ENCODE measurements around the gene PRDM15. TPM values are rescaled to one million over a fixed set of nuclear protein-coding genes. Genes with fewer than 3 reads are reported as not detected.

Gene PRDM15
- total RNA-seq, 1 experiment from 2014 or later: 11.2 TPM

DNA sequence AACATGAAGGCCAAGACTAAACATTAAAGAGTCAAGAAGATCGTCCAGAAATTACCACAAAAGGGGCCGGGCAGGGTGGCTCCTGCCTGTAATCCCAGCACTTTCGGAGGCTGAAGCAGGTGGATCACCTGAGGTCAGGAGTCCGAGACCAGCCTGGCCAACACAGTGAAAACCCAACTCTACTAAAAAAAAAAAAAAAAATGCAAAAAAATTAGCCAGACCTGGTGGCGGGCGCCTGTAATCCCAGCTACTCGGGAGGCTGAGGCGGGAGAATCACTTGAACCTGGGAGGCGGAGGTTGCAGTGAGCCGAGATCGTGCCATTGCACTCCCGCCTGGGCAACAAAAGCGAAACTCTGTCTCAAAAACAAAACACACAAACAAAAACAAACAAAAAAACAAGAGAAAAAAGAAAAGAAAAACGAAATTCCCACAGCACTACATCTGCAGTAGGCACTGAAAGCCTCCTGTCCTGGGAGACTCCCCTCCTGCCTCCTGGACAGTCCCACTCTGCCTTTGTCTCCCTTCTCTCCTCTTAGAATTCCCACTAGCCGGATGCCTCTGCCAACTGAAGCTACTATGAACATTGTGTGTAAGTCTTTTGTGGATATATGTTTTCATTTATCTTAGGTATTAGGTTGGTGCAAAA, 94.6 kb downstream of the PRDM15 start:
- no peaks in the 10 kb centered on the region for H3K27me3 ChIP-seq (ENCODE audit: control insufficient read depth, insufficient read depth, low read length)
- ChIA-PET CTCF (interaction anchor here (0.7 kb wide), 1 partner anchor 262 kb away, joined by 3 read pairs; no protein-coding TSS in a partner anchor), POLR2A (no interaction called here)
- ATAC-seq (no peak), DNase-seq (ENCODE audit: low read depth, low spot score) (no peak)
- H3K36me3 ChIP-seq (ENCODE audit: control insufficient read depth, insufficient read depth, low read length): no peaks in the 10 kb centered on the region
- intact Hi-C loops (cut with micrococcal nuclease; ENCODE audit: unreplicated experiment) (no loop called here), in situ Hi-C loops (cut with HindIII; ENCODE audit: low pct_unique_long_range_greater_than_20kb, low sequenced_read_pairs) (no loop called here)
- H3K27ac ChIP-seq (ENCODE audit: low read length): peak overlapping the region; percentile 99
- BruUV-seq (replicated peaks): no TSS peak
- no peaks in the 10 kb centered on the region for H3K9me3 ChIP-seq (ENCODE audit: control insufficient read depth, insufficient read depth, low read depth, low read length)
- H3K4me1 ChIP-seq (ENCODE audit: control insufficient read depth, insufficient read depth, low read length): peaks cover 71% of the 10 kb centered on the region
- TF ChIP-seq, protein P1, sequence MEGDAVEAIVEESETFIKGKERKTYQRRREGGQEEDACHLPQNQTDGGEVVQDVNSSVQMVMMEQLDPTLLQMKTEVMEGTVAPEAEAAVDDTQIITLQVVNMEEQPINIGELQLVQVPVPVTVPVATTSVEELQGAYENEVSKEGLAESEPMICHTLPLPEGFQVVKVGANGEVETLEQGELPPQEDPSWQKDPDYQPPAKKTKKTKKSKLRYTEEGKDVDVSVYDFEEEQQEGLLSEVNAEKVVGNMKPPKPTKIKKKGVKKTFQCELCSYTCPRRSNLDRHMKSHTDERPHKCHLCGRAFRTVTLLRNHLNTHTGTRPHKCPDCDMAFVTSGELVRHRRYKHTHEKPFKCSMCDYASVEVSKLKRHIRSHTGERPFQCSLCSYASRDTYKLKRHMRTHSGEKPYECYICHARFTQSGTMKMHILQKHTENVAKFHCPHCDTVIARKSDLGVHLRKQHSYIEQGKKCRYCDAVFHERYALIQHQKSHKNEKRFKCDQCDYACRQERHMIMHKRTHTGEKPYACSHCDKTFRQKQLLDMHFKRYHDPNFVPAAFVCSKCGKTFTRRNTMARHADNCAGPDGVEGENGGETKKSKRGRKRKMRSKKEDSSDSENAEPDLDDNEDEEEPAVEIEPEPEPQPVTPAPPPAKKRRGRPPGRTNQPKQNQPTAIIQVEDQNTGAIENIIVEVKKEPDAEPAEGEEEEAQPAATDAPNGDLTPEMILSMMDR (IDR thresholded peaks at IDR 0.05): no peak
- TF ChIP-seq TCF7L2 (IDR thresholded peaks at IDR 0.05; ENCODE audit: low read depth, low read length): no peak
- no peak for TF ChIP-seq SIN3A (IDR thresholded peaks at IDR 0.05; ENCODE audit: borderline replicate concordance, insufficient read depth, low read depth, low read length)
- no peak for TF ChIP-seq POLR2AphosphoS5 (IDR thresholded peaks at IDR 0.05; ENCODE audit: low read depth, low read length)
- TF ChIP-seq, protein P2, sequence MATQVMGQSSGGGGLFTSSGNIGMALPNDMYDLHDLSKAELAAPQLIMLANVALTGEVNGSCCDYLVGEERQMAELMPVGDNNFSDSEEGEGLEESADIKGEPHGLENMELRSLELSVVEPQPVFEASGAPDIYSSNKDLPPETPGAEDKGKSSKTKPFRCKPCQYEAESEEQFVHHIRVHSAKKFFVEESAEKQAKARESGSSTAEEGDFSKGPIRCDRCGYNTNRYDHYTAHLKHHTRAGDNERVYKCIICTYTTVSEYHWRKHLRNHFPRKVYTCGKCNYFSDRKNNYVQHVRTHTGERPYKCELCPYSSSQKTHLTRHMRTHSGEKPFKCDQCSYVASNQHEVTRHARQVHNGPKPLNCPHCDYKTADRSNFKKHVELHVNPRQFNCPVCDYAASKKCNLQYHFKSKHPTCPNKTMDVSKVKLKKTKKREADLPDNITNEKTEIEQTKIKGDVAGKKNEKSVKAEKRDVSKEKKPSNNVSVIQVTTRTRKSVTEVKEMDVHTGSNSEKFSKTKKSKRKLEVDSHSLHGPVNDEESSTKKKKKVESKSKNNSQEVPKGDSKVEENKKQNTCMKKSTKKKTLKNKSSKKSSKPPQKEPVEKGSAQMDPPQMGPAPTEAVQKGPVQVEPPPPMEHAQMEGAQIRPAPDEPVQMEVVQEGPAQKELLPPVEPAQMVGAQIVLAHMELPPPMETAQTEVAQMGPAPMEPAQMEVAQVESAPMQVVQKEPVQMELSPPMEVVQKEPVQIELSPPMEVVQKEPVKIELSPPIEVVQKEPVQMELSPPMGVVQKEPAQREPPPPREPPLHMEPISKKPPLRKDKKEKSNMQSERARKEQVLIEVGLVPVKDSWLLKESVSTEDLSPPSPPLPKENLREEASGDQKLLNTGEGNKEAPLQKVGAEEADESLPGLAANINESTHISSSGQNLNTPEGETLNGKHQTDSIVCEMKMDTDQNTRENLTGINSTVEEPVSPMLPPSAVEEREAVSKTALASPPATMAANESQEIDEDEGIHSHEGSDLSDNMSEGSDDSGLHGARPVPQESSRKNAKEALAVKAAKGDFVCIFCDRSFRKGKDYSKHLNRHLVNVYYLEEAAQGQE (IDR thresholded peaks at IDR 0.05; ENCODE audit: insufficient read depth in 1 of 2, low read depth in 2 of 2, low read length in 1 of 2): no peak
- H3K4me3 ChIP-seq (ENCODE audit: low read depth in 2 of 2, low read length in 2 of 2): no peak overlapping the region

DNA sequence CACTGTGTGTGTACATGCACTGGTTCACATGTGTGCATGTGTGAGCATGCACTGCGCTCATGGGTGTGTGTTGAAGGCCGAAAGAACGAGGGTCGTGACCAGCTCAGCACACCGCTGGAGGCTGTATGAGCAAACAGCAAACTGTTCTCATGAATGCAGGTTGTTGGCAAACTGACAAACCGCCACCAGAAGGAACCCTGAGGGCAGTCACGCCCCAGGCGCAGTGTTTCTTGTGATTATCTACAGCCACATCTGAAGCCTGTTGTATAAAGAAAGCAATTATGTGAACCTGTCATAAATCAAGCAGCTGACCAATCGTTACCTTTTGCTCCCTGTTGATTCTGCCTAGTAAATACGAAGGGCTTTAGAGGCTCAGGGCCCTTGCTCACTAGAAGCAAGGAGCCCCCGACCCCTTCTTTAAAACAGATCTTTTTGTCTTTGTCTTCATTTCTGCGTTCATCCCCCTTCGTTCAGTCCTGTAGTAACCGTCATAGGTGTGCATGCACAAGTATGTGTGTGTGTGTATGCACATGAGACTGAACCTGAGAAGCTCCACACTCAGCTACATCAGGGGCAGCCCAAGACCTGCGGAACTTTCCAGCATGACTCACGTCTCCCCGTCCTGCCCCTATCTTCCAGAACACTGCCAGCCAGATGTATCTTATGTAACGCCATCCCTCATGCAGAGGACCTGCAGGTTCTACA, 95.5 kb downstream of the PRDM15 start:
- in situ Hi-C loops (cut with HindIII; ENCODE audit: low pct_unique_long_range_greater_than_20kb, low sequenced_read_pairs) (no loop called here), intact Hi-C loops (cut with micrococcal nuclease; ENCODE audit: unreplicated experiment) (no loop called here)
- TF ChIP-seq POLR2AphosphoS5 (IDR thresholded peaks at IDR 0.05; ENCODE audit: low read depth, low read length) (peak; percentile 84), SIN3A (IDR thresholded peaks at IDR 0.05; ENCODE audit: borderline replicate concordance, insufficient read depth, low read depth, low read length) (0 out of 2 replicates have a peak, but pooled peaks have one; percentile 41), TCF7L2 (IDR thresholded peaks at IDR 0.05; ENCODE audit: low read depth, low read length) (peak; percentile 98)
- TF ChIP-seq, protein P1 (IDR thresholded peaks at IDR 0.05): no peak
- TF ChIP-seq, protein P2 (IDR thresholded peaks at IDR 0.05; ENCODE audit: insufficient read depth in 1 of 2, low read depth in 2 of 2, low read length in 1 of 2): no peak
- Histone ChIP-seq H3K36me3 (ENCODE audit: control insufficient read depth, insufficient read depth, low read length) (no peaks in the 10 kb centered on the region), H3K9me3 (ENCODE audit: control insufficient read depth, insufficient read depth, low read depth, low read length) (no peaks in the 10 kb centered on the region), H3K4me1 (ENCODE audit: control insufficient read depth, insufficient read depth, low read length) (peaks cover 80% of the 10 kb centered on the region), H3K27ac (ENCODE audit: low read length) (peak overlapping the region; percentile 99), H3K27me3 (ENCODE audit: control insufficient read depth, insufficient read depth, low read length) (no peaks in the 10 kb centered on the region), H3K4me3 (ENCODE audit: low read depth in 2 of 2, low read length in 2 of 2) (no peak overlapping the region; a peak in 1 of 4 replicates)
- POLR2A ChIA-PET: interaction anchor here (0.6 kb wide), 1 partner anchor 135 kb away, joined by 4 read pairs; no protein-coding TSS in a partner anchor
- CTCF ChIA-PET: interaction anchor here (0.7 to 0.9 kb wide), 2 partner anchors 9 to 263 kb away, joined by 3 to 4 read pairs; no protein-coding TSS in a partner anchor
- DNase-seq (ENCODE audit: low read depth, low spot score) (no peak), ATAC-seq (peak; percentile 81)
- BruUV-seq (replicated peaks): no TSS peak
